OCI-LY1 (cell line): ENCODE data around the gene POLD4.

Experiments
- EZH2 ChIP-seq: fragments of 200-600 bp; sonication (generic), shearing (Covaris generic); IDR thresholded peaks from 2 replicates; pipeline ENCODE4 v1.8.0; 2017; ENCODE audit warnings: borderline replicate concordance, mixed run types, mild to moderate bottlenecking, antibody characterized with exemption, low read length, moderate library complexity, mixed read lengths
- TF ChIP-seq, protein P1 (sequence below): fragments of 200-600 bp; sonication (generic), shearing (Covaris generic); IDR thresholded peaks from 2 replicates; pipeline ENCODE4 v1.5.1; 2017; ENCODE audit warnings: mild to moderate bottlenecking, antibody characterized with exemption, low read length, moderate library complexity, mixed read lengths

DNA sequence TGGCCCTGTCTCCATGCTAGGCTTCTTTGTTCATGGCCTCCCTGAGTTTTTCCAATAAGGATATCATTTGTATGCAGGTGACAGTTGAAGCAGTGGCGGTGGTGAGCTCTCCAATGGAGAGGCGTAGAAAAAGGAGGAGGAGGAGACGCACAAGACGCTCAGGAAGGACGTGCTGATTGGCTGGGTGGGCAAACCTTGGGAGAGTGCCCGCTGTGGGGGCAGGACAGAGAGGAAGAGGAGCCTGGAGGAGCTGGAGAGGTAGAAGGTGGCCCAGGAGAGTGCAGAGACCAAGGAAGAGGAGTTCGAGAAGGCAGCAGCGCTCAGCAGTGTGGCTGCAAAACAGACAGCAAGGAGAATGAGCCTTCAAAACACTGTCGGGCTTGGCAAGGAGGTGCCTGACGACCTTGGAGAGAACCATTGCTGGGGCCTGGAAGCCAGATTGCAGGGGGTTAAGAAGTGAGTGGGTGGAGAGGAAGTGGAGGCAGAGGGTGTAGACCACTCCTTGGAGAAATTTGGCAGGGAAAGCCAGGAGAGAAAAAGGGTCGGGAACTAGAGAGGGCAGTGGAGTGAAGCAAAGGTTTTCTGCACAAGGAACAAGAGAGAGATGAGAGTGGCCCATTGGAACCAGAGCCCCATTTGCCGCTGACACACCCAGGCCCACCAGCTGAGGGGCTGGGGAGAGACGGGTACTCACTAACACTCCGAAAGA, 12.5 kb upstream of the POLD4 start:
- TF ChIP-seq, protein P1, sequence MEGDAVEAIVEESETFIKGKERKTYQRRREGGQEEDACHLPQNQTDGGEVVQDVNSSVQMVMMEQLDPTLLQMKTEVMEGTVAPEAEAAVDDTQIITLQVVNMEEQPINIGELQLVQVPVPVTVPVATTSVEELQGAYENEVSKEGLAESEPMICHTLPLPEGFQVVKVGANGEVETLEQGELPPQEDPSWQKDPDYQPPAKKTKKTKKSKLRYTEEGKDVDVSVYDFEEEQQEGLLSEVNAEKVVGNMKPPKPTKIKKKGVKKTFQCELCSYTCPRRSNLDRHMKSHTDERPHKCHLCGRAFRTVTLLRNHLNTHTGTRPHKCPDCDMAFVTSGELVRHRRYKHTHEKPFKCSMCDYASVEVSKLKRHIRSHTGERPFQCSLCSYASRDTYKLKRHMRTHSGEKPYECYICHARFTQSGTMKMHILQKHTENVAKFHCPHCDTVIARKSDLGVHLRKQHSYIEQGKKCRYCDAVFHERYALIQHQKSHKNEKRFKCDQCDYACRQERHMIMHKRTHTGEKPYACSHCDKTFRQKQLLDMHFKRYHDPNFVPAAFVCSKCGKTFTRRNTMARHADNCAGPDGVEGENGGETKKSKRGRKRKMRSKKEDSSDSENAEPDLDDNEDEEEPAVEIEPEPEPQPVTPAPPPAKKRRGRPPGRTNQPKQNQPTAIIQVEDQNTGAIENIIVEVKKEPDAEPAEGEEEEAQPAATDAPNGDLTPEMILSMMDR = no peak
- TF ChIP-seq EZH2 = no peak
